ENCODE results near the gene NANOS2. TPM values are rescaled to one million over a fixed set of nuclear protein-coding genes. Genes with fewer than 3 reads are reported as not detected.

The NANOS2 gene
- total and polyA plus RNA-seq, 2 of the 13 experiments (the other 11 are each of a cell fraction or from before 2014, with no cell fraction given) = not detected

GRCh38 chr19:45901912-45902650 lies 12.5 kb downstream of the NANOS2 start, which contains the start of gene MYPOP (continued):
- TF ChIP-seq ZBTB40 (IDR thresholded peaks at IDR 0.05) = no peak
- 0 out of 2 replicates have a peak, but pooled peaks have one; percentile 31 for TF ChIP-seq ZBTB40 (CRISPR knock-in tag; IDR thresholded peaks at IDR 0.05)
- TF ChIP-seq MAF1 (CRISPR knock-in tag; IDR thresholded peaks at IDR 0.05; ENCODE audit: borderline replicate concordance) = no peak
- TF ChIP-seq TRIM24 (CRISPR knock-in tag; IDR thresholded peaks at IDR 0.05) = no peak
- TF ChIP-seq ZNF33B (CRISPR knock-in tag; IDR thresholded peaks at IDR 0.05) = no peak
- peak; percentile 73 for TF ChIP-seq ZFX (CRISPR knock-in tag; IDR thresholded peaks at IDR 0.05; ENCODE audit: low read depth)
- no peak for TF ChIP-seq ZNF253 (CRISPR knock-in tag; IDR thresholded peaks at IDR 0.05; ENCODE audit: borderline replicate concordance)
- TF ChIP-seq, protein P1, sequence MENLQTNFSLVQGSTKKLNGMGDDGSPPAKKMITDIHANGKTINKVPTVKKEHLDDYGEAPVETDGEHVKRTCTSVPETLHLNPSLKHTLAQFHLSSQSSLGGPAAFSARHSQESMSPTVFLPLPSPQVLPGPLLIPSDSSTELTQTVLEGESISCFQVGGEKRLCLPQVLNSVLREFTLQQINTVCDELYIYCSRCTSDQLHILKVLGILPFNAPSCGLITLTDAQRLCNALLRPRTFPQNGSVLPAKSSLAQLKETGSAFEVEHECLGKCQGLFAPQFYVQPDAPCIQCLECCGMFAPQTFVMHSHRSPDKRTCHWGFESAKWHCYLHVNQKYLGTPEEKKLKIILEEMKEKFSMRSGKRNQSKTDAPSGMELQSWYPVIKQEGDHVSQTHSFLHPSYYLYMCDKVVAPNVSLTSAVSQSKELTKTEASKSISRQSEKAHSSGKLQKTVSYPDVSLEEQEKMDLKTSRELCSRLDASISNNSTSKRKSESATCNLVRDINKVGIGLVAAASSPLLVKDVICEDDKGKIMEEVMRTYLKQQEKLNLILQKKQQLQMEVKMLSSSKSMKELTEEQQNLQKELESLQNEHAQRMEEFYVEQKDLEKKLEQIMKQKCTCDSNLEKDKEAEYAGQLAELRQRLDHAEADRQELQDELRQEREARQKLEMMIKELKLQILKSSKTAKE (CRISPR knock-in tag; IDR thresholded peaks at IDR 0.05; ENCODE audit: borderline replicate concordance) = no peak
- no peak for TF ChIP-seq ZFYVE20 (CRISPR knock-in tag; IDR thresholded peaks at IDR 0.05; ENCODE audit: borderline replicate concordance, low read depth)
- no peak for TF ChIP-seq IRX3 (CRISPR knock-in tag; IDR thresholded peaks at IDR 0.05; ENCODE audit: borderline replicate concordance, low read depth)
- no peak; the same call in 1 of the 2 replicates for TF ChIP-seq MAZ (IDR thresholded peaks at IDR 0.05; ENCODE audit: borderline replicate concordance, low read depth, low read length)
- TF ChIP-seq MAZ (CRISPR knock-in tag; IDR thresholded peaks at IDR 0.05; ENCODE audit: low read depth) = 0 out of 2 replicates have a peak, but pooled peaks have one; percentile 12
- TF ChIP-seq RNF2 (conservative IDR thresholded peaks at IDR 0.05; ENCODE audit: low read depth) = no peak
- TF ChIP-seq XBP1 (CRISPR knock-in tag; IDR thresholded peaks at IDR 0.05) = no peak
- no peak for TF ChIP-seq SALL1 (CRISPR knock-in tag; IDR thresholded peaks at IDR 0.05)
- TF ChIP-seq FOSL1 (CRISPR knock-in tag; IDR thresholded peaks at IDR 0.05; ENCODE audit: borderline replicate concordance) = no peak
- no peak for TF ChIP-seq TARDBP (CRISPR knock-in tag; IDR thresholded peaks at IDR 0.05)
- peak; percentile 17 for TF ChIP-seq SAP130 (CRISPR knock-in tag; IDR thresholded peaks at IDR 0.05; ENCODE audit: low read depth)
- no peak for TF ChIP-seq TCF7L2 (IDR thresholded peaks at IDR 0.05; ENCODE audit: low read depth, low read length)
- TF ChIP-seq REL (CRISPR knock-in tag; conservative IDR thresholded peaks at IDR 0.05) = no peak

Data from HepG2 (cell line).